ENCODE measurements around the gene ENDOV.

Gene ENDOV

DNA sequence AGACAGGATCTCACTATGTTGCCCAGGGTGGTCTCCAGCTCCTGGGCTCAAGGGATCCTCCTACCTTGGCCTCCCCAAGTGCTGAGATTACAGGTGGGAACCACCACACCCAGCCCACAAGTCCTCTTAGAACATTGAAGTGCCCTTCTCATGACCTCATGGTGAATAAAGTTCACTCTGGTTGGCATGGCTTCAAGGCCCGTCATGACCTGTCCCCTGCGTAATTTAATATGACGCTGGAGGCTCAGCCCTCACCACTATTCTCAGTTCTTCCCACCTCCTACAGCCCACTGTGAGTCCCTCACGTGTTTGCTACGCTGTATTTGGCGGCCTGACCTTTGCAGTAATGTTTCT is 1.9 kb downstream of the ENDOV start:
- TF ChIP-seq, protein P1, sequence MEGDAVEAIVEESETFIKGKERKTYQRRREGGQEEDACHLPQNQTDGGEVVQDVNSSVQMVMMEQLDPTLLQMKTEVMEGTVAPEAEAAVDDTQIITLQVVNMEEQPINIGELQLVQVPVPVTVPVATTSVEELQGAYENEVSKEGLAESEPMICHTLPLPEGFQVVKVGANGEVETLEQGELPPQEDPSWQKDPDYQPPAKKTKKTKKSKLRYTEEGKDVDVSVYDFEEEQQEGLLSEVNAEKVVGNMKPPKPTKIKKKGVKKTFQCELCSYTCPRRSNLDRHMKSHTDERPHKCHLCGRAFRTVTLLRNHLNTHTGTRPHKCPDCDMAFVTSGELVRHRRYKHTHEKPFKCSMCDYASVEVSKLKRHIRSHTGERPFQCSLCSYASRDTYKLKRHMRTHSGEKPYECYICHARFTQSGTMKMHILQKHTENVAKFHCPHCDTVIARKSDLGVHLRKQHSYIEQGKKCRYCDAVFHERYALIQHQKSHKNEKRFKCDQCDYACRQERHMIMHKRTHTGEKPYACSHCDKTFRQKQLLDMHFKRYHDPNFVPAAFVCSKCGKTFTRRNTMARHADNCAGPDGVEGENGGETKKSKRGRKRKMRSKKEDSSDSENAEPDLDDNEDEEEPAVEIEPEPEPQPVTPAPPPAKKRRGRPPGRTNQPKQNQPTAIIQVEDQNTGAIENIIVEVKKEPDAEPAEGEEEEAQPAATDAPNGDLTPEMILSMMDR (IDR thresholded peaks at IDR 0.05; ENCODE audit: low read depth, low read length) = no peak
- H3K4me3 ChIP-seq (ENCODE audit: low read depth, low read length) = no peak overlapping the region

DNA sequence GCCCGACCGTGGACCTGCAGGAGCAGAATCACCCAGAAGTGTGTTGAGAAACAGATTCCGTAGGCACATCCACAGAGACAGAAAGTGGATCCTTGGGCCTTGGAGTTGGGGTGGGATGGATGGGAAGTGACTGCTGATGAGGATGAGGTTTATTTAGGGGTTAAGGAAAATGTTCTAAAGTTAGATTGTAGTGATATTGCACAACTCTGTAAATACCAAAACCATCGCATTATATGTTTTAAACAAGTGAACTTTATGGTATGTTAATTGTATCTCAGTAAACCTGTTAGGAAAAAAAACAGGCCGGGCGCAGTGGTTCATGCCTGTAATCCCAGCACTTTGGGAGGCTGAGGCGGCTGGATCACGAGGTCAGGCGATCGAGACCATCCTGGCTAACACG is 3.6 kb downstream of the ENDOV start:
- no peak overlapping the region for H3K4me3 ChIP-seq (ENCODE audit: low read depth, low read length)
- TF ChIP-seq, protein P1 (IDR thresholded peaks at IDR 0.05; ENCODE audit: low read depth, low read length) = no peak

- H3K4me3 ChIP-seq (ENCODE audit: low read depth, low read length) = no peak overlapping the region
- TF ChIP-seq, protein P1 (IDR thresholded peaks at IDR 0.05; ENCODE audit: low read depth, low read length) = no peak
Measured at GRCh38 chr17:80419255-80419654, 4.3 kb downstream of the ENDOV start.

GRCh38 chr17:80421381-80422090 is 6.6 kb downstream of the ENDOV start:
- no peak overlapping the region for H3K4me3 ChIP-seq (ENCODE audit: low read depth, low read length)
- TF ChIP-seq, protein P1 (IDR thresholded peaks at IDR 0.05; ENCODE audit: low read depth, low read length) = no peak

GRCh38 chr17:80422276-80422675 is 7.3 kb downstream of the ENDOV start:
- H3K4me3 ChIP-seq (ENCODE audit: low read depth, low read length) = no peak overlapping the region
- TF ChIP-seq, protein P1 (IDR thresholded peaks at IDR 0.05; ENCODE audit: low read depth, low read length) = no peak

- TF ChIP-seq, protein P1 (IDR thresholded peaks at IDR 0.05; ENCODE audit: low read depth, low read length) = no peak
- no peak overlapping the region for H3K4me3 ChIP-seq (ENCODE audit: low read depth, low read length)
Measured at GRCh38 chr17:80422981-80423380, 8.0 kb downstream of the ENDOV start.

GRCh38 chr17:80423536-80424225 is 8.7 kb downstream of the ENDOV start:
- TF ChIP-seq, protein P1 (IDR thresholded peaks at IDR 0.05; ENCODE audit: low read depth, low read length) = no peak
- no peak overlapping the region for H3K4me3 ChIP-seq (ENCODE audit: low read depth, low read length)

All from WI38 (cell line).